Measurements from ENCODE around the gene SLC6A6. TPM values are rescaled to one million over a fixed set of nuclear protein-coding genes. Genes with fewer than 3 reads are reported as not detected.

Gene SLC6A6
- total and polyA plus RNA-seq, 10 donors = 3.4 to 150 (median 104) TPM

- peaks cover 0 to 9% (median 4%) of the 10 kb centered on the region in 6 donors for H3K4me1 ChIP-seq
- no peaks in the 10 kb centered on the region for H3K9me3 ChIP-seq
- DNase-seq = no peak
- no peak overlapping the region for H3K4me3 ChIP-seq
- peak overlapping the region in 1 of 8 donors; percentile 45 for H3K27ac ChIP-seq
- intact Hi-C loops (cut with DNase I; ENCODE audit: low total_unique reads) = no loop called here
- TF ChIP-seq CTCF (IDR thresholded peaks at IDR 0.05 in 8 of 11, conservative IDR thresholded peaks at IDR 0.05 in 3 of 11) (no peak), POLR2AphosphoS5 (IDR thresholded peaks at IDR 0.05) (no peak), POLR2A (IDR thresholded peaks at IDR 0.05) (no peak)
- H3K36me3 ChIP-seq = peaks cover 0 to 99% (median 62%) of the 10 kb centered on the region in 6 donors
- H3K27me3 ChIP-seq (replicated peaks in 1 of 7) = no peaks in the 10 kb centered on the region
- 69 to 85% (median 77%) methylated on average over 7 of the region's 7 CpGs for WGBS, 5 donors
Observed at GRCh38 chr3:14488286-14489041, 86.1 kb downstream of the SLC6A6 start.

- TF ChIP-seq POLR2A (IDR thresholded peaks at IDR 0.05) (no peak), POLR2AphosphoS5 (IDR thresholded peaks at IDR 0.05) (peak in 1 of 3 donors; percentile 25)
- no peak overlapping the region for H3K4me3 ChIP-seq
- no peaks in the 10 kb centered on the region for H3K27me3 ChIP-seq (replicated peaks in 1 of 7)
- intact Hi-C loops (cut with DNase I; ENCODE audit: low total_unique reads) = no loop called here
- no peak overlapping the region for H3K27ac ChIP-seq
- H3K9me3 ChIP-seq = no peaks in the 10 kb centered on the region
- DNase-seq = peak; percentile 38
- WGBS, 5 donors = 90 to 96% (median 92%) methylated on average over 3 to 7 of the region's 7 CpGs
- peaks cover 0 to 9% (median 4%) of the 10 kb centered on the region in 6 donors for H3K4me1 ChIP-seq
- peaks cover 0 to 93% (median 51%) of the 10 kb centered on the region in 6 donors for H3K36me3 ChIP-seq
Observed at GRCh38 chr3:14489641-14490040, 87.2 kb downstream of the SLC6A6 start.

GRCh38 chr3:14490255-14490654, 87.8 kb downstream of the SLC6A6 start:
- Histone ChIP-seq H3K4me3 (no peak overlapping the region), H3K9me3 (no peaks in the 10 kb centered on the region), H3K27ac (no peak overlapping the region), H3K27me3 (replicated peaks in 1 of 7) (no peaks in the 10 kb centered on the region), H3K4me1 (peaks cover 0 to 9% (median 4%) of the 10 kb centered on the region in 6 donors), H3K36me3 (peaks cover 0 to 89% (median 47%) of the 10 kb centered on the region in 6 donors)
- intact Hi-C loops (cut with DNase I; ENCODE audit: low total_unique reads) = no loop called here
- TF ChIP-seq POLR2AphosphoS5 (IDR thresholded peaks at IDR 0.05) = peak in 1 of 3 donors; percentile 35
- TF ChIP-seq CTCF (IDR thresholded peaks at IDR 0.05 in 8 of 11, conservative IDR thresholded peaks at IDR 0.05 in 3 of 11) = no peak
- DNase-seq = peak; percentile 52
- WGBS, 5 donors = 85 to 94% (median 92%) methylated on average over 4 of the region's 4 CpGs

GRCh38 chr3:14490831-14491230, 88.4 kb downstream of the SLC6A6 start:
- Histone ChIP-seq H3K4me1 (peaks cover 0 to 9% (median 4%) of the 10 kb centered on the region in 6 donors), H3K27ac (no peak overlapping the region), H3K36me3 (peaks cover 0 to 84% (median 41%) of the 10 kb centered on the region in 6 donors), H3K27me3 (replicated peaks in 1 of 7) (no peaks in the 10 kb centered on the region), H3K9me3 (no peaks in the 10 kb centered on the region), H3K4me3 (no peak overlapping the region)
- intact Hi-C loops (cut with DNase I; ENCODE audit: low total_unique reads) = no loop called here
- no peak for TF ChIP-seq POLR2A (IDR thresholded peaks at IDR 0.05)
- WGBS, 5 donors = 95 to 100% (median 98%) methylated on average over 2 of the region's 2 CpGs
- DNase-seq = no peak

GRCh38 chr3:14491396-14492190, 89.2 kb downstream of the SLC6A6 start:
- DNase-seq = peak; percentile 72
- no peak overlapping the region for H3K4me3 ChIP-seq

More at GRCh38 chr3:14491396-14492190, 89.2 kb downstream of the SLC6A6 start:
- Histone ChIP-seq H3K27ac (no peak overlapping the region), H3K36me3 (peaks cover 0 to 76% (median 34%) of the 10 kb centered on the region in 6 donors), H3K4me1 (peaks cover 0 to 9% (median 4%) of the 10 kb centered on the region in 6 donors), H3K9me3 (no peaks in the 10 kb centered on the region), H3K27me3 (replicated peaks in 1 of 7) (no peaks in the 10 kb centered on the region)
- intact Hi-C loops (cut with DNase I; ENCODE audit: low total_unique reads) = no loop called here
- TF ChIP-seq POLR2A (IDR thresholded peaks at IDR 0.05) (no peak), POLR2AphosphoS5 (IDR thresholded peaks at IDR 0.05) (peak in 1 of 3 donors; percentile 58), CTCF (IDR thresholded peaks at IDR 0.05 in 8 of 11, conservative IDR thresholded peaks at IDR 0.05 in 3 of 11) (no peak)
- WGBS, 5 donors = 88 to 93% (median 90%) methylated on average over 17 of the region's 17 CpGs

All from spleen (tissue), 11 donors.